NK-92 (cell line): ENCODE results near the gene ACSL3.

Experiments
- DNase-seq: peaks from one replicate; lab custom pipeline; 2025; ENCODE audit not compliant: unreplicated experiment; lab: John Stamatoyannopoulos, UW

The ACSL3 gene

GRCh38 chr2:222878877-222879603 is 18.2 kb downstream of the ACSL3 start:
- DNase-seq: no peak

GRCh38 chr2:222879604-222879933 is 18.7 kb downstream of the ACSL3 start:
- DNase-seq: no peak

- no peak for DNase-seq
These were observed 21.7 kb downstream of the ACSL3 start for GRCh38 chr2:222882484-222882928.

GRCh38 chr2:222883420-222883819 is 22.6 kb downstream of the ACSL3 start:
- DNase-seq: no peak

GRCh38 chr2:222884114-222884771 is 23.4 kb downstream of the ACSL3 start:
- no peak for DNase-seq

GRCh38 chr2:222884805-222885424 is 24.1 kb downstream of the ACSL3 start:
- DNase-seq: no peak

- no peak for DNase-seq
These were observed 26.3 kb downstream of the ACSL3 start for GRCh38 chr2:222887124-222887523.

- DNase-seq: no peak
These were observed 27.9 kb downstream of the ACSL3 start for GRCh38 chr2:222888716-222889115.

GRCh38 chr2:222891890-222892289 is 31.1 kb downstream of the ACSL3 start:
- no peak for DNase-seq

GRCh38 chr2:222892321-222892720 is 31.5 kb downstream of the ACSL3 start:
- DNase-seq: no peak

GRCh38 chr2:222892761-222893160 is 31.9 kb downstream of the ACSL3 start:
- DNase-seq: no peak

- DNase-seq: no peak
These were observed 32.9 kb downstream of the ACSL3 start for GRCh38 chr2:222893716-222894115.

GRCh38 chr2:222895144-222895543 is 34.3 kb downstream of the ACSL3 start:
- DNase-seq: no peak

GRCh38 chr2:222897898-222898297 is 37.1 kb downstream of the ACSL3 start:
- no peak for DNase-seq

GRCh38 chr2:222899413-222900181 is 38.8 kb downstream of the ACSL3 start:
- DNase-seq: no peak

- no peak for DNase-seq
These were observed 39.5 kb downstream of the ACSL3 start for GRCh38 chr2:222900354-222900753.

GRCh38 chr2:222902660-222903059 is 41.8 kb downstream of the ACSL3 start:
- DNase-seq: no peak

GRCh38 chr2:222903234-222904220 is 42.7 kb downstream of the ACSL3 start:
- DNase-seq: no peak

GRCh38 chr2:222904557-222905258 is 43.9 kb downstream of the ACSL3 start:
- no peak for DNase-seq

- DNase-seq: no peak
These were observed 46.2 kb downstream of the ACSL3 start for GRCh38 chr2:222907048-222907447.
